Esophagus muscularis mucosa (tissue), 3 donors: ENCODE results near the gene THBD.

Experiments used
- CTCF ChIP-seq, 3 experiments: fragments of 200-600 bp in 2 of 3; fragments of 450-650 bp in 1 of 3; sonication (generic) in 2 of 3; IDR thresholded peaks; one replicate each; pipeline ENCODE4 v1.5.1; 2017 to 2019; ENCODE audit warnings: antibody characterized with exemption in 3 of 3, mild to moderate bottlenecking in 2 of 3, moderate library complexity in 1 of 3
- POLR2AphosphoS5 ChIP-seq, 2 donors: sonication (generic); formaldehyde crosslinking; IDR thresholded peaks; one replicate each; pipeline ENCODE4 v1.6.1; 2017; ENCODE audit warnings: antibody characterized with exemption in 2 of 2

DNA sequence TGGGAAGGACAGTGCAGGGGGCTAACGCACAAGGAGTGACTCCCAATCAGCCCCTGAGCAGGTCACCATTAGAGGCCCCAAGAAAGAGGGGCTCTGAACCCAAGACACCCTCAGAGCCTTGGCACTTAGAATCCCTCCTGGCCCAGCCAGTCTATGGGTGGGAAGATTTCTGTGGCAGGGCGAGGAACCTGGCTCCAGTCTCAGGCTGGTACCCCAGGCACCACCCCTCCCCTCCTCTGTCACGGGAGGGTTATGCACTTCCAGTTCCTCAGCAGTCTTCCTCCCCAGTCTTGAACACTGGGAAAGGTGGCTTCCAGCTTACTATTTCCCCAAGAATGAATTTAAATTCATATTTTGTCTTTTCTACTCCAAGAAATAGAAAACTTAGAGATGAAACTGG, 42.0 kb downstream of the THBD start:
- no peak for TF ChIP-seq CTCF (IDR thresholded peaks at IDR 0.05)
- no peak for TF ChIP-seq POLR2AphosphoS5 (IDR thresholded peaks at IDR 0.05)
